GM12874 (cell line): Measurements from ENCODE around the gene KIAA1217.

Experiments
- TF ChIP-seq, protein P1 (sequence below): IDR thresholded peaks from 2 replicates; pipeline ENCODE4 v1.5.1; 2011; ENCODE audit warnings: low read depth, mild to moderate bottlenecking, control low read depth, low read length, moderate library complexity; ENCODE audit not compliant: insufficient read depth

The KIAA1217 gene

DNA sequence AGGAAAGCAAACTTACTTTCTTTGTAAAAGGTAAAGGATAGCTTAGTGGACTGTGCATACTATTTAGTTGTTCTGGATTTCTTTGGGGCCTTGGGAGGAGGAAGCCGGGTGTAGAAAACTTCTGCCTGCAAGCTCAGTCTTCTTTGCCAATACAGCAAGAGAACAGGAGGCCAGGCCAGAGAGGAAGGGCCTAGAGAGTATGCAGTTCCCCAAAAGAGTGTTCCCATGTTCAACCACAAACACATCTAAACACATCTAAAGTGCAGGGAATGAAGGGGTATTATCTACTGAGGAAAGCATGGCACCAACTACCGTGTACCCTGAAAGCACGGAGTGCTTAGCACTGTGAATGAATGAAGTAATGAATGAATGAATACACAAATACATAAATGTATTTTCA, 11.0 kb downstream of the KIAA1217 start:
- TF ChIP-seq, protein P1, sequence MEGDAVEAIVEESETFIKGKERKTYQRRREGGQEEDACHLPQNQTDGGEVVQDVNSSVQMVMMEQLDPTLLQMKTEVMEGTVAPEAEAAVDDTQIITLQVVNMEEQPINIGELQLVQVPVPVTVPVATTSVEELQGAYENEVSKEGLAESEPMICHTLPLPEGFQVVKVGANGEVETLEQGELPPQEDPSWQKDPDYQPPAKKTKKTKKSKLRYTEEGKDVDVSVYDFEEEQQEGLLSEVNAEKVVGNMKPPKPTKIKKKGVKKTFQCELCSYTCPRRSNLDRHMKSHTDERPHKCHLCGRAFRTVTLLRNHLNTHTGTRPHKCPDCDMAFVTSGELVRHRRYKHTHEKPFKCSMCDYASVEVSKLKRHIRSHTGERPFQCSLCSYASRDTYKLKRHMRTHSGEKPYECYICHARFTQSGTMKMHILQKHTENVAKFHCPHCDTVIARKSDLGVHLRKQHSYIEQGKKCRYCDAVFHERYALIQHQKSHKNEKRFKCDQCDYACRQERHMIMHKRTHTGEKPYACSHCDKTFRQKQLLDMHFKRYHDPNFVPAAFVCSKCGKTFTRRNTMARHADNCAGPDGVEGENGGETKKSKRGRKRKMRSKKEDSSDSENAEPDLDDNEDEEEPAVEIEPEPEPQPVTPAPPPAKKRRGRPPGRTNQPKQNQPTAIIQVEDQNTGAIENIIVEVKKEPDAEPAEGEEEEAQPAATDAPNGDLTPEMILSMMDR, result no peak

DNA sequence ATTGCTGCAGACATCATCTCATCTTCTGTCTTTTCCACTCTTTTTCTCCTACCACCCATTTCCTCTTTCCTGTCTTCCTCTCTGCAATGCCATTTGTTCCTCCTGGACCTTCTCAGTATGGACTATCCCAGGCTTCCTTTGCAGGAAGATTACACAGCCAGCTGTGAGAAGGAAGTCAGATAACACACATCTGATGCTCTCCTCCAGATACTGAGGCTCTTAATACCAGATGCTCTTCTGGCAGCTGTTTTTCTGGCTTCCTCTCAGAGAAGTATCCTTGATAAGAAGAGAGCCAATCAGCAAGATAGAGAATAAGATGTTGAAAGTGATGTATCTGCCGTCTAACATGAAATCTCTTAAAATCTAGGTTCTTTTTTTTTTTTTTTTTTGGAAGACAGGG, 14.4 kb downstream of the KIAA1217 start:
- TF ChIP-seq, protein P1, result no peak

DNA sequence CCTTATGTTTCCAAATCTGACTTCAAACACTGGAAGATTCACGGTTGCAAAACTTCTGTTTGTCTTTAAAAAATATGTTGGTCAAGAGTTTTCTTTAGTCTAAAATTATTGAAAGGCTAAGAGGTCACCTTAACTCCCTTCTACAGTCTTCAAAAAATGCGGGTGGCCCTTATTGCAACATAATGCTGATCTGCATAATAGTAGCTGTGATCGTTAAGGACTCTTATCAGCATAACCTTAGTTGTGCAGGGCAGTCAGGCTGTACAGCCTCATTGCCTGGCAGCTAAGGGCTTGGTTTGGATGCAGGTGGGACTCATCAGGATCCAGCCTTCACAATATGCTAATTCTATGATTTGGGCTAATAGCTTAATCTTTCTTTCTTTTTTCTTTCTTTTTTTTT, 15.0 kb downstream of the KIAA1217 start:
- TF ChIP-seq, protein P1, result no peak

DNA sequence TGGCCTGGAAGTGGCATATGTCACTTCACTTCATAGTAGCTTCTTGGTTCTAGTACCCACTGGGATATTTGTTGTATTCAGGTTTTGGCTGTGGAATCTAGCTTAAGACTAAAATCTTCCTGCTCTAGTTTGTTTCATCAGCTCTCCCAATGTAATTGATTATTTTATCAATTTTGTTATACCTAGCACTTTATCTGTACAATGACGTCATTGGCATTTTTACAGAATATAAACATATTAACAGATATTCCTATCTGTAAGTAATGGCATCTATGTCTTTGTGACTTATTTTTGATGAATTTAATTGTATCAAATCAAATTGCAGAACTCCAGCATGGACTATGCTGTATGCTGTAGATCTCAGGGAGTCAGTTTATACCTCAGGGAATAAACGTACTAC, 19.7 kb downstream of the KIAA1217 start:
- TF ChIP-seq, protein P1, result no peak

DNA sequence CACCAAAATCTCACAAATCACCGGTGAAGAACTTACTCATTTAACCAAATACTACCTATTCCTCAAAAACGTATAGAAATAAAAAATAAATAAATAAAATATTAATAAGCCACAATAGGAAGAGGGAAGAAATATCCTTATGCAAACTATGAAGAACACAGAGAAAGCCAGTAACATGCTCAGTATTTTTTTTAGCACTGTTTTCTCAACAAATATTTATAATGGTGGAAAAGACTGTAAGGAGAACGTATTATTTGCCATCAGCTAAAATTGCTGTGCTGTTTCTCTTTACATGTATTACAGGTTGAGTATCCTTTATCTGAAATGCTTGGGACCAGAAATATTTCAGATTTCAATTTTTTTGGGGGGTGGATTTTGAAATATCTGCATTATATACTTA, 21.0 kb downstream of the KIAA1217 start:
- TF ChIP-seq, protein P1, result no peak

DNA sequence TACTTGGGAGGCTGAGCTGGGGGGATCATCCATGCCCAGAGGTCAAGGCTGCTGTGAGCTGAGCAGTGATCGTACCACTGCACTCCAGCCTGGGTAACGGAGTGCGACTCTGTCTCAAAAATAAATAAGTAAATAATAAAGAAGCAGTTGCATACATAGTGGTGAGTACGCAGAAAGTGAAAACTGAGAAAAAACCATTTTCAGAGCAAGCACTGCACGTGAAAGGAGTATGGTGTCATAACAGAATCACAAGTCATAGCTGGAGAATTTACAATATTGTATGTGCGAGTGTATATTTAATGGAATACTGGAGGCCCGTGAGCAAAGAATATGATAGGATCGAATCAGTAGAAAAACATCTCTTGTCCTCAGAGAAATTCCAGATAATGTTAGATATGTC, 22.3 kb downstream of the KIAA1217 start:
- TF ChIP-seq, protein P1, result no peak

DNA sequence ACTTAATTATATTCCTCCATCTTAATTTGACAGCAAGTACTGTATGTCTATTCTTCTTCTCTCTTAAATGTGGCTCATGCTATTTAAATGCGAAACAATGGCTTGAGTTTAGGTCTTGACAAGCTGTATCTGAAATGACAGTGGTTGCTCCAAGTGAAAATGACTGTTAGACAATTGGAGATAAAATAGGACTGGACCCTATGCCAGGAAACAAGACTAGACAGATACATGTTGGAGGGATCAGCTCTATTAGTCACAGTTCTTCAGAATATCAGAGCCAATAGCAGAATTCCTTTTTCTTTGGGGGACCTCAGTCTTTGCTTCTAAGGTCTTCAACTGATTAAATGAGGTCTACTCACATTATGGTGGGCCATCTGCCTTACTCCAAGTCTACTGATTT, 25.8 kb downstream of the KIAA1217 start:
- TF ChIP-seq, protein P1, result no peak

DNA sequence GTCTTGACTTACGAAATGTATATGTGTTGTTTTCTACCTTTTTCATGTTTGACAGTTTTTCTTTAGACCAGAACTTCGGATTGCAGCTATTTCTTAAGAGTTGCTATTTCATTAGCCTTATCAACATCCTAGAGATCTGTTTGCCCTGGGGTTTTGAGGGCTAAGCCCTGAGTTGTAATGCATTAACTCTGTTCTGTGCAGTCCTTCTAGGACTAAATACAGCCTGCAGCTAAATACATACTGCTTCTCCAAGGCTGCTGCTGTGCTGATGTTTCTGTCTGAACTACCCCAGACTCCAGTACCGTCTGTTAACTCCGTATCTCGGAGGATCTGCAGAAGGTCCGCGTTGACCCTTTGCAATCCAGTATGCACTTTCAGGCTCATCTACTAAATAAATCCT, 26.5 kb downstream of the KIAA1217 start:
- TF ChIP-seq, protein P1, result no peak
